Spinal cord (tissue), 10 donors: Measurements from ENCODE around the gene RHEBL1. TPM values are rescaled to one million over a fixed set of nuclear protein-coding genes. Genes with fewer than 3 reads are reported as not detected.
"Not testable (repeated sequence)": the region's sequence is repeated elsewhere in the genome, so short reads cannot be mapped to it uniquely, and the experiment has no call there.

Experiments
- DNase-seq, 6 donors: peaks; one replicate each; pipeline versions ENCODE4 v3.0.0 to v3.0.0-alpha.2; 2013 to 2015; ENCODE audit warnings: low spot score in 6 of 6, low read depth in 4 of 6
- H3K27ac ChIP-seq: one replicate; pipeline ENCODE4 v1.5.1; 2013; ENCODE audit warnings: low read depth, low read length, control low read depth
- H3K27me3 ChIP-seq: one replicate; pipeline ENCODE4 v1.6.1; 2013; ENCODE audit warnings: low read length; ENCODE audit not compliant: control insufficient read depth, insufficient read depth
- H3K36me3 ChIP-seq: one replicate; pipeline ENCODE4 v1.6.1; 2013; ENCODE audit warnings: low read length; ENCODE audit not compliant: control insufficient read depth, insufficient read depth
- H3K4me1 ChIP-seq: one replicate; pipeline ENCODE4 v1.6.1; 2013; ENCODE audit warnings: low read length; ENCODE audit not compliant: control insufficient read depth, insufficient read depth
- H3K4me3 ChIP-seq: one replicate; pipeline ENCODE4 v1.5.1; 2013; ENCODE audit warnings: low read depth, low read length, control low read depth
- H3K9me3 ChIP-seq: one replicate; pipeline ENCODE4 v1.6.1; 2013; ENCODE audit warnings: low read length; ENCODE audit not compliant: control insufficient read depth, insufficient read depth
- WGBS: methylation state at CpG from one replicate; pipeline ENCODE4 v1.1.5; 2013; ENCODE audit warnings: missing lambda C conversion rate; ENCODE audit not compliant: insufficient coverage; 5-methylcytosine and 5-hydroxymethylcytosine counted together
- polyA plus RNA-seq, 2 donors: library from polyadenylated mRNA; unstranded; fragments of 120-200 nt; gene quantifications; one replicate each; pipeline ENCODE4 v1.2.1, GENCODE V29; 2013; ENCODE audit not compliant: insufficient read length in 2 of 2
- total RNA-seq, 2 donors: library from RNA; depleted of rRNA in 1 of 2; stranded (reverse); fragments of 120-200 nt in 1 of 2; fragments of >200 nt in 1 of 2; gene quantifications; one replicate each; pipeline versions ENCODE4 v1.2.3 to v1.2.4, GENCODE V29; 2013 to 2014
- donor health status: healthy.

Gene RHEBL1
- total and polyA plus RNA-seq, 4 donors = 1.5 to 4.1 (median 1.8) TPM

GRCh38 chr12:49066120-49066519, 3.7 kb downstream of the RHEBL1 start:
- no peak for DNase-seq

GRCh38 chr12:49064767-49065152, 5.0 kb downstream of the RHEBL1 start:
- Histone ChIP-seq H3K36me3 (peaks cover 2% of the 10 kb centered on the region), H3K4me3 (no peak overlapping the region), H3K9me3 (no peaks in the 10 kb centered on the region), H3K27me3 (no peaks in the 10 kb centered on the region), H3K4me1 (peaks cover 14% of the 10 kb centered on the region), H3K27ac (no peak overlapping the region)
- 100% methylated on average over 2 of the region's 5 CpGs for WGBS
- no peak for DNase-seq

More at GRCh38 chr12:49066120-49066519, 3.7 kb downstream of the RHEBL1 start:
- Histone ChIP-seq H3K4me3 (no peak overlapping the region), H3K27me3 (no peaks in the 10 kb centered on the region), H3K4me1 (peaks cover 14% of the 10 kb centered on the region), H3K9me3 (no peaks in the 10 kb centered on the region), H3K27ac (no peak overlapping the region), H3K36me3 (peaks cover 2% of the 10 kb centered on the region)
- 73% methylated on average over 4 of the region's 4 CpGs for WGBS

- H3K4me3 ChIP-seq, H3K36me3 ChIP-seq, DNase-seq, H3K9me3 ChIP-seq, H3K27me3 ChIP-seq, H3K27ac ChIP-seq: not testable (repeated sequence)
- WGBS = 88% methylated on average over 13 of the region's 17 CpGs
- H3K4me1 ChIP-seq = peaks cover 31% of the 10 kb centered on the region
Observed at GRCh38 chr12:49061916-49062315, 7.9 kb downstream of the RHEBL1 start.

GRCh38 chr12:49061157-49061650, 8.6 kb downstream of the RHEBL1 start:
- H3K4me1 ChIP-seq = peaks cover 32% of the 10 kb centered on the region
- no peaks in the 10 kb centered on the region for H3K9me3 ChIP-seq
- WGBS = 4% methylated on average over 11 of the region's 16 CpGs
- H3K27ac ChIP-seq = peak overlapping the region; percentile 99
- H3K27me3 ChIP-seq = no peaks in the 10 kb centered on the region
- H3K36me3 ChIP-seq = peaks cover 2% of the 10 kb centered on the region
- DNase-seq = no peak
- H3K4me3 ChIP-seq = peak overlapping the region; percentile 99

GRCh38 chr12:49060237-49061156, 9.3 kb downstream of the RHEBL1 start, which contains the start of gene KMT2D:
KMT2D (minus strand) TSS chr12:49060794; CDS start chr12:49055324, 5,470 bp downstream.
- Histone ChIP-seq H3K27me3 (no peaks in the 10 kb centered on the region), H3K4me1 (peaks cover 37% of the 10 kb centered on the region), H3K36me3 (peaks cover 2% of the 10 kb centered on the region), H3K27ac (peak within 1 kb of the TSS; percentile 99), H3K9me3 (no peaks in the 10 kb centered on the region), H3K4me3 (peak within 1 kb of the TSS; percentile 99)
- peak; percentile 88 to 99 (median 94) for DNase-seq
- WGBS = under 1% methylated on average over 71 of the region's 74 CpGs

GRCh38 chr12:49059299-49060171, 10.2 kb downstream of the RHEBL1 start:
- H3K4me3 ChIP-seq = peak overlapping the region; percentile 99
- peak in 1 of 6 donors; percentile 29 for DNase-seq
- H3K36me3 ChIP-seq = peaks cover 4% of the 10 kb centered on the region
- H3K27ac ChIP-seq = peak overlapping the region; percentile 99
- H3K27me3 ChIP-seq = no peaks in the 10 kb centered on the region
- no peaks in the 10 kb centered on the region for H3K9me3 ChIP-seq
- WGBS = under 1% methylated on average over 70 of the region's 70 CpGs
- peaks cover 40% of the 10 kb centered on the region for H3K4me1 ChIP-seq

- Histone ChIP-seq H3K4me3 (peak overlapping the region; percentile 99), H3K27ac (peak overlapping the region; percentile 60), H3K9me3 (no peaks in the 10 kb centered on the region), H3K27me3 (no peaks in the 10 kb centered on the region), H3K36me3 (peaks cover 9% of the 10 kb centered on the region), H3K4me1 (peaks cover 40% of the 10 kb centered on the region)
- no peak for DNase-seq
- WGBS = 0% methylated on average over 1 of the region's 1 CpG
Observed at GRCh38 chr12:49059045-49059298, 10.8 kb downstream of the RHEBL1 start.

GRCh38 chr12:49058366-49059044, 11.3 kb downstream of the RHEBL1 start:
- peaks cover 40% of the 10 kb centered on the region for H3K4me1 ChIP-seq
- H3K36me3 ChIP-seq = peaks cover 14% of the 10 kb centered on the region
- 8% methylated on average over 4 of the region's 5 CpGs for WGBS
- no peaks in the 10 kb centered on the region for H3K27me3 ChIP-seq
- H3K27ac ChIP-seq = no peak overlapping the region
- H3K9me3 ChIP-seq = no peaks in the 10 kb centered on the region
- peak overlapping the region; percentile 99 for H3K4me3 ChIP-seq
- DNase-seq = no peak

GRCh38 chr12:49057888-49058287, 11.9 kb downstream of the RHEBL1 start:
- no peak overlapping the region for H3K27ac ChIP-seq
- H3K4me1 ChIP-seq = peaks cover 40% of the 10 kb centered on the region
- peaks cover 20% of the 10 kb centered on the region for H3K36me3 ChIP-seq
- no peaks in the 10 kb centered on the region for H3K27me3 ChIP-seq
- H3K9me3 ChIP-seq = no peaks in the 10 kb centered on the region
- no peak for DNase-seq
- WGBS = 25% methylated on average over 3 of the region's 4 CpGs
- H3K4me3 ChIP-seq = peak overlapping the region; percentile 99
